Measurements from ENCODE around the gene CTRB1. TPM values are rescaled to one million over a fixed set of nuclear protein-coding genes. Genes with fewer than 3 reads are reported as not detected.
A peak's percentile ranks its signal among the peaks of the same experiment; 100 is the strongest.

Gene CTRB1
- total RNA-seq, 1 experiment from 2014 or later = not detected

DNA sequence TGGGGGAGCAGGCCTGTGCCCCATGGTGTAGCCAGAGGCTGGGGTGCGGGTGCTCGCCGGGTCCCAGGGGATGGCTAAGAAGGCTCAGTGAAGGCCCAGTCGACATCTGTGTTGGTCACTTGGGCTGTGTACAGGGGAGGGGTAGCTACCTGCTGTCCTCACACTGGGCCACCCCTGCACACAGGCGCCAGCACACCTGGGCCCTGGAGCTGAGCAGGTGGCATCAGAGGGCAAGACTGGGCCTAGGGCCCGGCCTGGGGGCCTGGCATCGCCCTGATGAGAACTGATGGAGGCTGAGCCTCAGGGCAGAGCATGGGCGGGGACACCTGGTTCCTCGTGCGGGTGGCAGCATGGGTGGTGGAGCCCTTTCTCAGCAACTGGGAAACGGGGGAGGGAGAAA, 11.0 kb upstream of the CTRB1 start:
- Histone ChIP-seq H3K18ac (ENCODE audit: insufficient read length, low read depth, low read length) (no peak overlapping the region), H3K9ac (ENCODE audit: extremely low read depth, insufficient read length, low read length) (no peak overlapping the region), H3K4me1 (ENCODE audit: insufficient read depth, low read length) (no peaks in the 10 kb centered on the region), H2BK20ac (ENCODE audit: low read depth, low read length, poor library complexity, severe bottlenecking) (no peak overlapping the region), H2BK5ac (ENCODE audit: insufficient read length, low read length) (no peak overlapping the region), H3K4ac (ENCODE audit: low read depth, low read length) (no peak overlapping the region), H2AFZ (ENCODE audit: low read length) (no peak overlapping the region), H3K9me3 (ENCODE audit: control insufficient read depth, low read depth, low read length) (no peaks in the 10 kb centered on the region), H3K14ac (ENCODE audit: insufficient read depth, low read length) (peak overlapping the region; percentile 35; the same call in 1 of the 2 replicates), H3K23ac (ENCODE audit: insufficient read length, low read depth, low read length) (no peak overlapping the region), H3K27ac (ENCODE audit: insufficient read length, low read depth, low read length) (no peak overlapping the region), H4K5ac (ENCODE audit: insufficient read length, low read depth, low read length) (no peak overlapping the region), H4K91ac (ENCODE audit: insufficient read length, low read depth, low read length) (no peak overlapping the region), H4K8ac (replicated peaks; ENCODE audit: insufficient read length, low read depth, low read length) (no peak overlapping the region), H3K79me1 (ENCODE audit: insufficient read depth, low read depth, low read length, poor library complexity, severe bottlenecking) (no peaks in the 10 kb centered on the region), H3T11ph (ENCODE audit: low read length) (no peak overlapping the region), H2AK5ac (ENCODE audit: insufficient read length, low read length) (no peak overlapping the region), H2BK12ac (ENCODE audit: insufficient read length, low read depth, low read length) (no peak overlapping the region), H3K79me2 (ENCODE audit: insufficient read depth, low read length) (no peaks in the 10 kb centered on the region), H3K4me2 (ENCODE audit: insufficient read depth, insufficient read length, low read length) (no peak overlapping the region), H2BK120ac (ENCODE audit: low read depth, low read length, poor library complexity, severe bottlenecking) (no peak overlapping the region), H3K23me2 (ENCODE audit: insufficient read length, low read depth, low read length, poor library complexity, severe bottlenecking) (no peaks in the 10 kb centered on the region), H4K20me1 (ENCODE audit: control insufficient read depth, insufficient read depth, insufficient read length) (no peaks in the 10 kb centered on the region), H2BK15ac (ENCODE audit: low read depth, low read length) (no peak overlapping the region), H3K27me3 (ENCODE audit: insufficient read depth, low read length) (no peaks in the 10 kb centered on the region), H3K56ac (ENCODE audit: insufficient read length, low read depth, low read length) (no peak overlapping the region)
- WGBS (ENCODE audit: extremely low coverage, insufficient read length, low lambda C conversion rate) = no CpG with 5 or more reads among the region's 11 CpGs
- Mint-ChIP-seq H3K4me1 (peaks cover 6 to 16% of the 10 kb centered on the region in 2 experiments), H3K36me3 (ENCODE audit: insufficient read depth in 1 of 3, low read depth in 3 of 3) (no peaks in the 10 kb centered on the region), H3K4me3 (no peak overlapping the region), H3K9me3 (no peaks in the 10 kb centered on the region), H3K27me3 (ENCODE audit: low read depth) (no peaks in the 10 kb centered on the region; the same call in 1 of the 2 replicates), H3K27ac (no peak overlapping the region)
- TF ChIP-seq CTCF (conservative IDR thresholded peaks at IDR 0.05) = no peak
- no peak for DNase-seq

All from H9 (cell line).